Measurements from ENCODE around the gene SNAP29. TPM values are rescaled to one million over a fixed set of nuclear protein-coding genes. Genes with fewer than 3 reads are reported as not detected.
"Not testable (repeated sequence)": the region's sequence is repeated elsewhere in the genome, so short reads cannot be mapped to it uniquely, and the experiment has no call there.

Gene SNAP29
- total and polyA plus RNA-seq, 2 experiments from 2014 or later = 8.2 to 22.9 TPM

- Histone ChIP-seq H3K27ac (ENCODE audit: low read depth) (no peak overlapping the region), H3F3A (replicated peaks; ENCODE audit: low read depth) (no peaks in the 10 kb centered on the region), H3K36me3 (ENCODE audit: insufficient read depth) (no peaks in the 10 kb centered on the region; the same call in 1 of the 2 replicates), H2AFZ (no peak overlapping the region), H3K4me1 (ENCODE audit: insufficient read depth) (no peaks in the 10 kb centered on the region), H3K79me2 (replicated peaks; ENCODE audit: insufficient read depth) (peaks cover 11% of the 10 kb centered on the region), H3K27me3 (ENCODE audit: insufficient read depth) (no peaks in the 10 kb centered on the region), H3K4me2 (no peak overlapping the region), H3K9me2 (ENCODE audit: insufficient read depth) (no peaks in the 10 kb centered on the region), H3K4me3 (no peak overlapping the region), H4K20me1 (replicated peaks; ENCODE audit: insufficient read depth) (no peaks in the 10 kb centered on the region; the same call in 1 of the 2 replicates)
- Mint-ChIP-seq H3K4me1 (no peaks in the 10 kb centered on the region), H3K9me3 (no peaks in the 10 kb centered on the region), H3K27ac (no peak overlapping the region), H3K27me3 (ENCODE audit: insufficient read depth, low read depth, poor library complexity) (peaks cover 1% of the 10 kb centered on the region), H3K36me3 (ENCODE audit: low read depth) (peaks cover 5% of the 10 kb centered on the region), H3K4me3 (no peak overlapping the region)
- TF ChIP-seq ZNF114 (CRISPR knock-in tag; IDR thresholded peaks at IDR 0.05) = no peak
- no peak for TF ChIP-seq ZNF462 (CRISPR knock-in tag; IDR thresholded peaks at IDR 0.05)
- ATAC-seq (no peak), DNase-seq (ENCODE audit: low spot score) (no peak)
These were observed 24.1 kb upstream of the SNAP29 start for GRCh38 chr22:20834725-20835124.

DNA sequence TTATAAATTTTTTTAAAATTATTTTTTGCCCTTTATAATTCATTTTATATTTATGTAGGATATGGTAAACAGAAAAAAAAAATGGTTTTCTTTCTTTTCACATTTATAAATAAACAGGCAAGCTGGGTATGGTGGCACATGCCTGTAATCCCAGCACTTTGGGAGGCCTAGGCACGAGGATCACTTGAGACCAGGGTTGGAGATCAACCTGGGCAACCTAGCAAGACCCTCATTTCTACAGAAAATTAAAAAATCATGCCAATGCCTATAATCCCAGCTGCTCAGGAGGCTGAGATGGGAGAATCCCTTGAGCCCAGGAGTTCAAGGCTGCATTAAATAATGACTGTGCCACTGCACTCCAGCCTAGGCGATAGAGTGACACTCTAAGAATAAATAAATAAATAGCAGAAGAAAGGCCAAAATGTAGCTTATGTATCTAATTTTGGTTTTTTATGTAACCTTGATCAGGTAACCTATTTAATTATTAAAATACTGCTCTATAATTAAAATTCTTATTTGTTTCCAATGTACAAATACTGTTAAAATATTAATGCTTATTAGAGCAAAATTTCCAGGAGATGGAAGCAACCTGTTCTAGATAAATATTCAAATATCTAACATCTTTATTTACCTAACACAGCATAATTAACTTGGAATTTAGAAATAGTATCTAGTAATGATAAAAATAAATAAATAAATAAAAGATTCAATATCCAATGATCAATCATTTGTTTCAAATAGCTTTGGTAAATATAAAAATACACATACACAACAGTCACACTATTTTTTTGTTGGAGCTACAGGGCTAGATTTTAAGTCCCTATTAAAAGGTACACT is 21.6 kb upstream of the SNAP29 start:
- no peaks in the 10 kb centered on the region; the same call in 1 of the 2 replicates for H4K20me1 ChIP-seq (replicated peaks; ENCODE audit: insufficient read depth)
- peaks cover 5% of the 10 kb centered on the region for H3K36me3 Mint-ChIP-seq (ENCODE audit: low read depth)
- no peak overlapping the region for H3K4me2 ChIP-seq
- H3F3A ChIP-seq (replicated peaks; ENCODE audit: low read depth) = no peaks in the 10 kb centered on the region
- H3K27me3 Mint-ChIP-seq (ENCODE audit: insufficient read depth, low read depth, poor library complexity) = peaks cover 1% of the 10 kb centered on the region
- no peak overlapping the region for H2AFZ ChIP-seq
- no peaks in the 10 kb centered on the region for H3K36me3 ChIP-seq (ENCODE audit: insufficient read depth)
- no peaks in the 10 kb centered on the region for H3K9me3 Mint-ChIP-seq
- H3K9me2 ChIP-seq (ENCODE audit: insufficient read depth) = no peaks in the 10 kb centered on the region
- DNase-seq (ENCODE audit: low spot score) = no peak
- peaks cover 21% of the 10 kb centered on the region for H3K79me2 ChIP-seq (replicated peaks; ENCODE audit: insufficient read depth)
- no peak for TF ChIP-seq POLR2AphosphoS5 (IDR thresholded peaks at IDR 0.05; ENCODE audit: low read depth)
- TF ChIP-seq EZH2 (IDR thresholded peaks at IDR 0.05; ENCODE audit: low read depth, unreplicated experiment) = no peak
- no peak for TF ChIP-seq STAT1 (IDR thresholded peaks at IDR 0.05; ENCODE audit: unreplicated experiment)
- TF ChIP-seq, protein P1, sequence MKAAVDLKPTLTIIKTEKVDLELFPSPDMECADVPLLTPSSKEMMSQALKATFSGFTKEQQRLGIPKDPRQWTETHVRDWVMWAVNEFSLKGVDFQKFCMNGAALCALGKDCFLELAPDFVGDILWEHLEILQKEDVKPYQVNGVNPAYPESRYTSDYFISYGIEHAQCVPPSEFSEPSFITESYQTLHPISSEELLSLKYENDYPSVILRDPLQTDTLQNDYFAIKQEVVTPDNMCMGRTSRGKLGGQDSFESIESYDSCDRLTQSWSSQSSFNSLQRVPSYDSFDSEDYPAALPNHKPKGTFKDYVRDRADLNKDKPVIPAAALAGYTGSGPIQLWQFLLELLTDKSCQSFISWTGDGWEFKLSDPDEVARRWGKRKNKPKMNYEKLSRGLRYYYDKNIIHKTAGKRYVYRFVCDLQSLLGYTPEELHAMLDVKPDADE (IDR thresholded peaks at IDR 0.05) = no peak
- TF ChIP-seq CTCF (conservative IDR thresholded peaks at IDR 0.05; ENCODE audit: low read depth in 2 of 2) = no peak
- H3K27ac ChIP-seq (ENCODE audit: low read depth) = no peak overlapping the region
- H3K27ac Mint-ChIP-seq = no peak overlapping the region
- peaks cover 18% of the 10 kb centered on the region for H3K4me1 ChIP-seq (ENCODE audit: insufficient read depth)
- H3K4me1 Mint-ChIP-seq = peaks cover 19% of the 10 kb centered on the region
- H3K4me3 Mint-ChIP-seq = no peak overlapping the region
- H3K27me3 ChIP-seq (ENCODE audit: insufficient read depth) = no peaks in the 10 kb centered on the region
- no peak for ATAC-seq
- H3K4me3 ChIP-seq = no peak overlapping the region

DNA sequence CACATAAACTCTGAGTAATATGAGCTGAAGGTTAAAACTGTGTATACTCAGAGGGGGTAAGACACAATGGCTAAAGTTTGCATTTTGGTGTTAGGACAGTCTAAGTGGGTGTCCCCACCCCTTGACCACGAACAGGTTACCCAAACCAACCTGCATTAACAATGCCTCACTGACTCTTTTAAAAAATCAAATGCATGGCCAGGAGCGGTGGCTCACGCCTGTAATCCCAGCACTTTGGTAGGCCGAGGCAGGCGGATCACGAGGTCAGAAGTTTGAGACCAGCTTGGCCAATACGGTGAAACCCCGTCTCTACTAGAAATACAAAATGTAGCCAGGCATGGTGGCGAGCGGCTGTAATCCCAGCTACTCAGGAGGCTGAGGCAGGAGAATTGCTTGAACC is 19.5 kb upstream of the SNAP29 start:
- H3K9me2 ChIP-seq (ENCODE audit: insufficient read depth) = not testable (repeated sequence)

More for the DNA sequence above, 19.5 kb upstream of the SNAP29 start:
- H3F3A ChIP-seq (replicated peaks; ENCODE audit: low read depth); H4K20me1 ChIP-seq (replicated peaks; ENCODE audit: insufficient read depth); H3K4me3 Mint-ChIP-seq; H3K4me3 ChIP-seq; DNase-seq (ENCODE audit: low spot score); H3K36me3 ChIP-seq (ENCODE audit: insufficient read depth); H3K27me3 ChIP-seq (ENCODE audit: insufficient read depth); H3K9me3 Mint-ChIP-seq; H3K36me3 Mint-ChIP-seq (ENCODE audit: low read depth); H3K27me3 Mint-ChIP-seq (ENCODE audit: insufficient read depth, low read depth, poor library complexity); H3K27ac Mint-ChIP-seq; H3K4me2 ChIP-seq; H3K27ac ChIP-seq (ENCODE audit: low read depth); H2AFZ ChIP-seq; ATAC-seq: not testable (repeated sequence)
- H3K4me1 Mint-ChIP-seq = peaks cover 25% of the 10 kb centered on the region
- Histone ChIP-seq H3K79me2 (replicated peaks; ENCODE audit: insufficient read depth) (peaks cover 37% of the 10 kb centered on the region), H3K4me1 (ENCODE audit: insufficient read depth) (peaks cover 18% of the 10 kb centered on the region)

Measured in GM23338 (cell line).